A549 (cell line): ENCODE data around the gene SOHLH2.

Experiments used
- BHLHE40 ChIP-seq: IDR thresholded peaks from 2 replicates; pipeline ENCODE4 v1.6.1; 2012; ENCODE audit warnings: low read depth, low read length, inconsistent platforms
- CEBPB ChIP-seq, 2 experiments: fragments of >200 bp in 1 of 2; sonication (Bioruptor Twin) in 1 of 2; formaldehyde crosslinking in 1 of 2; IDR thresholded peaks; 2 replicates each; pipeline ENCODE4 v1.6.1; 2012 to 2016
- FOSB ChIP-seq: fragments of 250-450 bp; sonication (Bioruptor Pico); IDR thresholded peaks from 2 replicates; pipeline ENCODE4 v1.5.0; 2020; ENCODE audit warnings: mild to moderate bottlenecking, moderate library complexity
- JUN ChIP-seq, 2 experiments: fragments of >200 bp; sonication (Bioruptor Twin); formaldehyde crosslinking; IDR thresholded peaks; 2 replicates in 1 of 2; 3 replicates in 1 of 2; pipeline ENCODE4 v1.6.1; 2016 to 2017
- PHF8 ChIP-seq: fragments of 200-600 bp; sonication (generic); IDR thresholded peaks from 2 replicates; pipeline ENCODE4 v1.6.1; 2016; ENCODE audit warnings: low read depth, mild to moderate bottlenecking, antibody characterized with exemption, moderate library complexity, borderline replicate concordance
- RAD21 ChIP-seq, 2 experiments: fragments of >200 bp in 1 of 2; sonication (Bioruptor Twin) in 1 of 2; formaldehyde crosslinking in 1 of 2; IDR thresholded peaks in 1 of 2; conservative IDR thresholded peaks in 1 of 2; 2 replicates in 1 of 2; 3 replicates in 1 of 2; pipeline ENCODE4 v1.6.1; 2012 to 2018; ENCODE audit warnings: inconsistent platforms in 1 of 2
- TP53 ChIP-seq: fragments of 250-450 bp; sonication (Bioruptor Pico); IDR thresholded peaks from 2 replicates; pipeline ENCODE4 v1.5.0; 2021; ENCODE audit warnings: mild to moderate bottlenecking, moderate library complexity
- TF ChIP-seq, protein P1 (sequence below): fragments of >200 bp; sonication (Bioruptor Twin); formaldehyde crosslinking; IDR thresholded peaks from 3 replicates; pipeline ENCODE4 v1.5.1; 2016

DNA sequence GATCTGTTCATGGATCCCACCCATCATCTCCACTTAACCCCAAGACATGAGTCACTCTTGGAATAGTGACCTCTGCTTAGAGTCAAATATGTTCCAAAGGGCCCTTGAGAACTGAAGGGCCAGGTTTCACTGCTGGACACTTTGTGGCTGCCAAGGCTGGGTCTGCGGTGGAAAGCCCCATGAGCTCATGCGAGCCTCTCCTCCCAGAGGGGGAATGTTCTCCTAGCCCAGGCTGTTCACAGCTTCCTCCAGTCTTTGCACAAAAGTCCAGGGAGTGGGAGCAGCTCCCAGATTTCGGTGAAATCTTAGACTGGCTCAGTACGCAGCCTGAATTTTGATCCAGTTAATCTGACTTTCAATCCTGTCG, 82.4 kb downstream of the SOHLH2 start:
- TF ChIP-seq, protein P1, sequence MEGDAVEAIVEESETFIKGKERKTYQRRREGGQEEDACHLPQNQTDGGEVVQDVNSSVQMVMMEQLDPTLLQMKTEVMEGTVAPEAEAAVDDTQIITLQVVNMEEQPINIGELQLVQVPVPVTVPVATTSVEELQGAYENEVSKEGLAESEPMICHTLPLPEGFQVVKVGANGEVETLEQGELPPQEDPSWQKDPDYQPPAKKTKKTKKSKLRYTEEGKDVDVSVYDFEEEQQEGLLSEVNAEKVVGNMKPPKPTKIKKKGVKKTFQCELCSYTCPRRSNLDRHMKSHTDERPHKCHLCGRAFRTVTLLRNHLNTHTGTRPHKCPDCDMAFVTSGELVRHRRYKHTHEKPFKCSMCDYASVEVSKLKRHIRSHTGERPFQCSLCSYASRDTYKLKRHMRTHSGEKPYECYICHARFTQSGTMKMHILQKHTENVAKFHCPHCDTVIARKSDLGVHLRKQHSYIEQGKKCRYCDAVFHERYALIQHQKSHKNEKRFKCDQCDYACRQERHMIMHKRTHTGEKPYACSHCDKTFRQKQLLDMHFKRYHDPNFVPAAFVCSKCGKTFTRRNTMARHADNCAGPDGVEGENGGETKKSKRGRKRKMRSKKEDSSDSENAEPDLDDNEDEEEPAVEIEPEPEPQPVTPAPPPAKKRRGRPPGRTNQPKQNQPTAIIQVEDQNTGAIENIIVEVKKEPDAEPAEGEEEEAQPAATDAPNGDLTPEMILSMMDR: no peak
- TF ChIP-seq TP53 (CRISPR knock-in tag): no peak
- no peak for TF ChIP-seq RAD21 (conservative IDR thresholded peaks at IDR 0.05 in 1 of 2, IDR thresholded peaks at IDR 0.05 in 1 of 2)
- no peak for TF ChIP-seq BHLHE40
- TF ChIP-seq JUN (IDR thresholded peaks at IDR 0.05): no peak
- no peak for TF ChIP-seq FOSB (CRISPR knock-in tag)
- no peak for TF ChIP-seq PHF8
- TF ChIP-seq CEBPB (IDR thresholded peaks at IDR 0.05): no peak
